HepG2 (cell line): ENCODE measurements around the gene ENGASE. TPM values are rescaled to one million over a fixed set of nuclear protein-coding genes. Genes with fewer than 3 reads are reported as not detected.

Experiments
- DZIP1 ChIP-seq: sonication (generic); formaldehyde crosslinking; IDR thresholded peaks from 2 replicates; pipeline ENCODE4 v1.5.0; 2020; ENCODE audit warnings: mild to moderate bottlenecking, missing genetic modification reagents
- E2F2 ChIP-seq: sonication (generic); formaldehyde crosslinking; IDR thresholded peaks from 2 replicates; pipeline ENCODE4 v1.4.0; 2020; ENCODE audit warnings: missing genetic modification reagents, borderline replicate concordance
- GZF1 ChIP-seq: sonication (generic); formaldehyde crosslinking; IDR thresholded peaks from 2 replicates; pipeline ENCODE4 v1.5.1; 2020; ENCODE audit warnings: mild to moderate bottlenecking, missing genetic modification reagents
- KDM3A ChIP-seq: IDR thresholded peaks from 2 replicates; pipeline ENCODE4 v1.6.1; 2018; ENCODE audit warnings: low read depth, missing compliant biosample characterization
- MED13 ChIP-seq: sonication (generic); formaldehyde crosslinking; IDR thresholded peaks from 2 replicates; pipeline ENCODE4 v1.5.0; 2020; ENCODE audit warnings: missing genetic modification reagents
- NRL ChIP-seq: sonication (generic); formaldehyde crosslinking; IDR thresholded peaks from 2 replicates; pipeline ENCODE4 v1.5.0; 2020; ENCODE audit warnings: missing genetic modification reagents, mild to moderate bottlenecking, moderate library complexity, borderline replicate concordance
- RARA ChIP-seq: IDR thresholded peaks from 2 replicates; pipeline ENCODE4 v1.6.1; 2016; ENCODE audit warnings: missing genetic modification reagents, missing compliant biosample characterization
- RBM39 ChIP-seq: fragments of 200-400 bp; formaldehyde crosslinking; IDR thresholded peaks from one replicate; pipeline ENCODE4 v1.6.1; 2018; ENCODE audit warnings: antibody characterized with exemption, mild to moderate bottlenecking, low read depth, low read length; ENCODE audit not compliant: poor library complexity, severe bottlenecking
- RCOR2 ChIP-seq: IDR thresholded peaks from 2 replicates; pipeline ENCODE4 v1.6.1; 2016; ENCODE audit warnings: missing biosample characterization, missing genetic modification reagents
- SMAD3 ChIP-seq: sonication (generic); formaldehyde crosslinking; IDR thresholded peaks from 2 replicates; pipeline ENCODE4 v1.4.0; 2020; ENCODE audit warnings: missing genetic modification reagents
- SPEN ChIP-seq: sonication (generic); formaldehyde crosslinking; IDR thresholded peaks from 2 replicates; pipeline ENCODE4 v1.5.1; 2020; ENCODE audit warnings: low read depth, mild to moderate bottlenecking, missing genetic modification reagents
- TGIF2 ChIP-seq: IDR thresholded peaks from 2 replicates; pipeline ENCODE4 v1.6.1; 2016; ENCODE audit warnings: control low read depth, missing compliant biosample characterization
- ZBTB26 ChIP-seq: IDR thresholded peaks from 2 replicates; pipeline ENCODE4 v1.6.1; 2016; ENCODE audit warnings: missing compliant biosample characterization, missing genetic modification reagents, borderline replicate concordance
- ZFP90 ChIP-seq: sonication (generic); formaldehyde crosslinking; IDR thresholded peaks from 2 replicates; pipeline ENCODE4 v1.8.0; 2022; ENCODE audit warnings: missing genetic modification reagents, mild to moderate bottlenecking, inconsistent platforms, borderline replicate concordance
- ZHX2 ChIP-seq, 2 experiments: sonication (generic) in 1 of 2; formaldehyde crosslinking in 1 of 2; IDR thresholded peaks; 2 replicates each; pipeline versions ENCODE4 v1.6.1 to v1.9.0; 2014 to 2022; ENCODE audit warnings: antibody characterized with exemption in 1 of 2, borderline replicate concordance in 1 of 2, inconsistent platforms in 1 of 2, low read depth in 1 of 2, missing genetic modification reagents in 1 of 2
- ZNF143 ChIP-seq: sonication (generic); formaldehyde crosslinking; IDR thresholded peaks from 2 replicates; pipeline ENCODE4 v1.4.0; 2020; ENCODE audit warnings: missing genetic modification reagents
- ZNF225 ChIP-seq: sonication (generic); formaldehyde crosslinking; IDR thresholded peaks from 2 replicates; pipeline ENCODE4 v1.4.0; 2020; ENCODE audit warnings: mild to moderate bottlenecking, missing genetic modification reagents
- ZNF773 ChIP-seq: sonication (generic); formaldehyde crosslinking; IDR thresholded peaks from 2 replicates; pipeline ENCODE4 v1.4.0; 2020; ENCODE audit warnings: missing genetic modification reagents, borderline replicate concordance
- ZNF841 ChIP-seq: sonication (generic); formaldehyde crosslinking; IDR thresholded peaks from 2 replicates; pipeline ENCODE4 v1.8.1; 2023; ENCODE audit warnings: missing genetic modification reagents, borderline replicate concordance
- polyA plus RNA-seq, 8 experiments: library from polyadenylated mRNA; depleted of rRNA in 3 of 8; stranded (reverse) in 7 of 8; unstranded in 1 of 8; fragments of >200 nt; fragmentation: Illumina TruSeq in 4 of 8; extraction: Trizol in 4 of 8; gene quantifications; 2 replicates each; pipeline versions ENCODE4 v1.2.1 to v1.2.3, GENCODE V29; 2011 to 2016; ENCODE audit warnings: low read depth in 4 of 8, missing spikeins in 1 of 8, mixed read lengths in 1 of 8; ENCODE audit not compliant: insufficient read depth in 1 of 8
- total RNA-seq, 5 experiments: library from RNA; depleted of rRNA; stranded (reverse); fragments of >200 nt; fragmentation: Illumina TruSeq; extraction: Trizol; gene quantifications; 2 replicates each; pipeline ENCODE4 v1.2.3, GENCODE V29; 2016; ENCODE audit warnings: low read depth in 1 of 5

Gene ENGASE
- total and polyA plus RNA-seq, 2 of the 13 experiments (the other 11 are each of a cell fraction or from before 2014, with no cell fraction given) = 10.6 to 18.1 TPM

GRCh38 chr17:79027925-79028491, 46.6 kb upstream of the ENGASE start (continued):
- TF ChIP-seq NRL (CRISPR knock-in tag) = 0 out of 2 replicates have a peak, but pooled peaks have one; percentile 45
- TF ChIP-seq SPEN (CRISPR knock-in tag) = 0 out of 2 replicates have a peak, but pooled peaks have one; percentile 28
- no peak for TF ChIP-seq RBM39
- TF ChIP-seq E2F2 (CRISPR knock-in tag) = no peak
- TF ChIP-seq GZF1 (CRISPR knock-in tag) = no peak
- no peak for TF ChIP-seq KDM3A (CRISPR knock-in tag)
- no peak for TF ChIP-seq RARA (CRISPR knock-in tag)
- TF ChIP-seq ZFP90 (CRISPR knock-in tag) = 0 out of 2 replicates have a peak, but pooled peaks have one; percentile 8
- TF ChIP-seq ZNF143 (CRISPR knock-in tag) = no peak
- TF ChIP-seq SMAD3 (CRISPR knock-in tag) = no peak
- TF ChIP-seq ZBTB26 (CRISPR knock-in tag) = no peak
- TF ChIP-seq ZNF225 (CRISPR knock-in tag) = no peak
- no peak for TF ChIP-seq TGIF2 (CRISPR knock-in tag)
- no peak for TF ChIP-seq ZNF773 (CRISPR knock-in tag)
- no peak for TF ChIP-seq RCOR2 (CRISPR knock-in tag)
- 0 out of 2 replicates have a peak, but pooled peaks have one; percentile 4 for TF ChIP-seq MED13
- no peak for TF ChIP-seq DZIP1 (CRISPR knock-in tag)
- TF ChIP-seq ZHX2 (IDR thresholded peaks at IDR 0.05; ENCODE audit: low read depth) = no peak
- no peak for TF ChIP-seq ZHX2 (CRISPR knock-in tag; IDR thresholded peaks at IDR 0.05; ENCODE audit: borderline replicate concordance)
- no peak for TF ChIP-seq ZNF841
